Hepatocyte (in vitro differentiated cells): ENCODE results near the gene PPM1F.
A peak's percentile ranks its signal among the peaks of the same experiment; 100 is the strongest.

Source experiments
- EZH2 ChIP-seq: fragments of 200-600 bp; sonication (generic); IDR thresholded peaks from 2 replicates; pipeline ENCODE4 v1.6.1; 2016; ENCODE audit warnings: antibody characterized with exemption, mild to moderate bottlenecking, borderline replicate concordance
- EZH2phosphoT487 ChIP-seq: fragments of 200-600 bp; sonication (generic); IDR thresholded peaks from one replicate; pipeline ENCODE4 v1.6.1; 2018; ENCODE audit warnings: antibody characterized with exemption, mild to moderate bottlenecking, low read depth, moderate library complexity; ENCODE audit not compliant: unreplicated experiment, severe bottlenecking
- TF ChIP-seq, protein P1 (sequence below): fragments of 200-600 bp; sonication (generic); IDR thresholded peaks from 2 replicates; pipeline ENCODE4 v1.5.1; 2016; ENCODE audit warnings: antibody characterized with exemption, mild to moderate bottlenecking; ENCODE audit not compliant: poor library complexity

DNA sequence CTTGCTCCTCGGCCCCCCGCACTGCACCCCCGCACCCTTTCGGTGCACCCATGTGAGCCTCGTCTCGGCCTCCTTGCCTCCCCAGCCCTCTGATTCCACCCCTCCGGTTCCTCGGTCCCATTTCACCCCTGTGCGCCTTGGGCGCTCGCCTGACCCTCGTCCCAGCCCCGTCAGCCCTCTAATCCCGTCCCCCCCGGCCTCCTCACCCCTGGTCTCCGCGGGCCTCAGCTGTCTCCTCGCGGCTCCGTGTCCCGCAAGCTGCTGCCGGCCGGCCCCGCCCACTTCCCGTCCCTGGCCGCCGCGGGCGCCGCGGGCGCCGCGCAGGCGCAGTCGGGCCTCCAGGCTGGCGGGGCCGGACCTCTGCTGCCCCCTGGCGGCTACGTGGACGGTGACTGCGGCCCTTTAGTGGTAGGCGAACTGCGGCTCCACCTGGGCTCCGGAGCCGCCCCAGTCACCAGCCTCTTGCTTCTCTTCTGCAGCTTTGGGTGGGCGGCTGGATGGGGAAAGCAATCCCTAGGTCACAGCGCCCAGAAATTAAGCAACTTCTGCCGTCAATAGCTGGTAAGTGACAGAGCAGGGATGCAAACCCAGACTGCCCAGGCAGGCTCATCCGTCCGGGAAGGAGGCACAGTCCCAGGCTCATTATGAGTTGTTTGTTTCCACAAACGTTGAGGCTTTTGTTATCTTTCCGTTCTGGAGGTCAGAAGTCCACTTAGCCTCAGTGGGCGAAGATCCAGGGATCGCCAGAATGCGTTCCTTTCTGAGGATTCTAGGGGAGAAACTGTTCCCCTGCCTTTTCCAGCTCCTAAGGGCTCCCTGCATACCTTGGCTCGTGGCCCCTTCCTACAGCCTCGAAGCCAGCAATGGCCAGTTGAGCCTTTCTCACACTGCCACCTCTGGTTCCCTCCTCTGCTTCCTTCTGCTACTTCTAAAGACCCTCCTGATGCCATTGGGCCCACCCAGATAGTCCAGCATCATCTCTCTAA, at the start of gene PPM1F:
- TF ChIP-seq, protein P1, sequence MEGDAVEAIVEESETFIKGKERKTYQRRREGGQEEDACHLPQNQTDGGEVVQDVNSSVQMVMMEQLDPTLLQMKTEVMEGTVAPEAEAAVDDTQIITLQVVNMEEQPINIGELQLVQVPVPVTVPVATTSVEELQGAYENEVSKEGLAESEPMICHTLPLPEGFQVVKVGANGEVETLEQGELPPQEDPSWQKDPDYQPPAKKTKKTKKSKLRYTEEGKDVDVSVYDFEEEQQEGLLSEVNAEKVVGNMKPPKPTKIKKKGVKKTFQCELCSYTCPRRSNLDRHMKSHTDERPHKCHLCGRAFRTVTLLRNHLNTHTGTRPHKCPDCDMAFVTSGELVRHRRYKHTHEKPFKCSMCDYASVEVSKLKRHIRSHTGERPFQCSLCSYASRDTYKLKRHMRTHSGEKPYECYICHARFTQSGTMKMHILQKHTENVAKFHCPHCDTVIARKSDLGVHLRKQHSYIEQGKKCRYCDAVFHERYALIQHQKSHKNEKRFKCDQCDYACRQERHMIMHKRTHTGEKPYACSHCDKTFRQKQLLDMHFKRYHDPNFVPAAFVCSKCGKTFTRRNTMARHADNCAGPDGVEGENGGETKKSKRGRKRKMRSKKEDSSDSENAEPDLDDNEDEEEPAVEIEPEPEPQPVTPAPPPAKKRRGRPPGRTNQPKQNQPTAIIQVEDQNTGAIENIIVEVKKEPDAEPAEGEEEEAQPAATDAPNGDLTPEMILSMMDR = peak; percentile 81
- no peak for TF ChIP-seq EZH2
- no peak for TF ChIP-seq EZH2phosphoT487
